Astrocyte (in vitro differentiated cells and primary cell): ENCODE data around the gene SLC22A6. TPM values are rescaled to one million over a fixed set of nuclear protein-coding genes. Genes with fewer than 3 reads are reported as not detected.

Experiments
- DNase-seq: peaks from one replicate; pipeline ENCODE4 v3.0.0-alpha.2; 2010; ENCODE audit warnings: low read depth
- FAIRE-seq: peaks from 2 replicates; lab custom pipeline; 2011; peaks lifted over from hg19 to GRCh38; lab: Jason Lieb, UNC
- H2AFZ ChIP-seq: 2 replicates; pipeline ENCODE4 v1.6.0; 2012; ENCODE audit warnings: low read depth, low read length, inconsistent platforms
- H3K27ac ChIP-seq: 2 replicates; pipeline ENCODE4 v1.5.1; 2011; ENCODE audit warnings: low read depth, low read length, inconsistent platforms
- H3K27me3 ChIP-seq: 2 replicates; pipeline ENCODE4 v1.6.0; 2011; ENCODE audit warnings: low read length, inconsistent platforms; ENCODE audit not compliant: insufficient read depth
- H3K36me3 ChIP-seq: 2 replicates; pipeline ENCODE4 v1.5.1; 2011; ENCODE audit warnings: low read length, inconsistent platforms; ENCODE audit not compliant: insufficient read depth
- H3K4me1 ChIP-seq: 2 replicates; pipeline ENCODE4 v1.5.1; 2011; ENCODE audit warnings: low read length, inconsistent platforms; ENCODE audit not compliant: insufficient read depth
- H3K4me2 ChIP-seq: 2 replicates; pipeline ENCODE4 v1.6.0; 2012; ENCODE audit warnings: low read length, inconsistent platforms
- H3K4me3 ChIP-seq: 2 replicates; pipeline ENCODE4 v1.5.1; 2011; ENCODE audit warnings: low read depth, mild to moderate bottlenecking, low read length, inconsistent platforms; ENCODE audit not compliant: insufficient read depth
- H3K79me2 ChIP-seq: 2 replicates; pipeline ENCODE4 v1.6.0; 2012; ENCODE audit warnings: mild to moderate bottlenecking, low read length, inconsistent platforms; ENCODE audit not compliant: insufficient read depth
- H3K9ac ChIP-seq: 2 replicates; pipeline ENCODE4 v1.6.0; 2012; ENCODE audit warnings: mild to moderate bottlenecking, low read length, inconsistent platforms
- H3K9me3 ChIP-seq: 2 replicates; pipeline ENCODE4 v1.5.1; 2012; ENCODE audit warnings: low read depth, mild to moderate bottlenecking, low read length, inconsistent platforms; ENCODE audit not compliant: insufficient read depth
- H4K20me1 ChIP-seq: 2 replicates; pipeline ENCODE4 v1.6.0; 2012; ENCODE audit warnings: low read length, inconsistent platforms; ENCODE audit not compliant: insufficient read depth
- H3K27ac Mint-ChIP-seq: one replicate; pipeline ENCODE4 v1.8.0; 2021; ENCODE audit warnings: mild to moderate bottlenecking, mixed read lengths; ENCODE audit not compliant: unreplicated experiment
- H3K27me3 Mint-ChIP-seq: one replicate; pipeline ENCODE4 v1.8.0; 2021; ENCODE audit warnings: low read depth, mixed read lengths; ENCODE audit not compliant: unreplicated experiment
- H3K36me3 Mint-ChIP-seq: one replicate; pipeline ENCODE4 v1.8.0; 2021; ENCODE audit warnings: low read depth, mixed read lengths; ENCODE audit not compliant: unreplicated experiment
- H3K4me1 Mint-ChIP-seq: one replicate; pipeline ENCODE4 v1.8.0; 2021; ENCODE audit warnings: low read depth, mixed read lengths; ENCODE audit not compliant: unreplicated experiment
- H3K4me3 Mint-ChIP-seq: one replicate; pipeline ENCODE4 v1.8.0; 2021; ENCODE audit warnings: mild to moderate bottlenecking, moderate library complexity, mixed read lengths; ENCODE audit not compliant: unreplicated experiment
- H3K9me3 Mint-ChIP-seq: one replicate; pipeline ENCODE4 v1.8.0; 2021; ENCODE audit warnings: mild to moderate bottlenecking, mixed read lengths; ENCODE audit not compliant: unreplicated experiment
- EZH2 ChIP-seq: IDR thresholded peaks from 2 replicates; pipeline ENCODE4 v1.6.1; 2012; ENCODE audit warnings: mild to moderate bottlenecking, low read length, inconsistent platforms; ENCODE audit not compliant: insufficient read depth
- total RNA-seq: library from RNA; stranded (reverse); gene quantifications from 2 replicates; pipeline ENCODE4 v1.2.1, GENCODE V29; 2021
- TF ChIP-seq, protein P1 (sequence below): IDR thresholded peaks from 2 replicates; pipeline ENCODE4 v1.5.1; 2011; ENCODE audit warnings: low read depth, mild to moderate bottlenecking, inconsistent platforms, low read length, moderate library complexity; ENCODE audit not compliant: insufficient read depth

SLC22A6 gene
- total RNA-seq, 1 donor from 2014 or later, result not detected

DNA sequence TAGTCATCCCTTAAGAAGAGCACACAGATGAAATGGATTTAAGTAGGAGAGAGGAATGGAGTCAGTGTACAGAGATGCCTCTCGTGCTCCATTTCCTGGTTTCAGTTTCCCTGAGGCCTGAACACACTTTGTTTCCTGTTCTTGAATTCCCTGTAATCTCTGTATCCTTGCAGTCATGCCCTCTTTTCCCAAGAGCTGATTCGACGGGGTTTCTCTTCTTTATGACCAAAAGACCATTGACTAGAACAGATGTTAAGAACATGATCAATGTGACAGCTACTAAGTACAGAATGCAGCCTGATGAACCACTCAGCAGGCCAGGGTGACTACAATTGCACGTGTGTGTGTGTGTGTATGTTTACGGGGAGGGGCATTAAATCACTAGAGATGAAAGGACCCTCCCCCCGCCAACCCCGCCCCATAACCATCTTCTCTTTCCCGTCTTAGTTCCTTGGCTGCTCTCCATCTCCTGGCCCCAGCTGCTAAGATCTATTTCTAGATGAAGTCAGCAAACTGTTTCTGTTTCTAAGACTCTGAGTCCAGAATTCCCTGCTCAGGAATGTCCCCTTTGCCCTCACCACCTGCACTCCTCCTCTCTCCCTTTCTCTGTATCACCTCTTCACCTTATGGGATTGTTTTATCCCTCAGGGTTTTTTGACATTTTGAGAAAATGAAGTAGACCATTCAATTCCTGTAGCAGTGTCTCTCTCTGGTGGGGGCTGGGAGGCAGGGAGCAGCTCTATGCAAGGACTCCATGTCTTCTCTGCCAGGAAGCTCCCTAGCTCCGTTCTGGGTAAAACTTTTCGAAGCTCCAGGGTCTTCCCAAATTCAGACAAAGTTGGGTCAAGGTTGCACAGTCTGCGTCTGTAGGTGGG lies 26.0 kb downstream of the SLC22A6 start:
- Histone ChIP-seq H3K4me3 (no peak overlapping the region), H3K9me3 (no peaks in the 10 kb centered on the region), H3K27me3 (no peaks in the 10 kb centered on the region), H3K9ac (no peak overlapping the region), H3K4me1 (no peaks in the 10 kb centered on the region), H2AFZ (no peak overlapping the region), H3K36me3 (no peaks in the 10 kb centered on the region), H3K4me2 (no peak overlapping the region), H3K27ac (no peak overlapping the region), H4K20me1 (no peaks in the 10 kb centered on the region), H3K79me2 (no peaks in the 10 kb centered on the region)
- no peak overlapping the region for H3K4me3 Mint-ChIP-seq
- FAIRE-seq, result no peak
- TF ChIP-seq, protein P1, sequence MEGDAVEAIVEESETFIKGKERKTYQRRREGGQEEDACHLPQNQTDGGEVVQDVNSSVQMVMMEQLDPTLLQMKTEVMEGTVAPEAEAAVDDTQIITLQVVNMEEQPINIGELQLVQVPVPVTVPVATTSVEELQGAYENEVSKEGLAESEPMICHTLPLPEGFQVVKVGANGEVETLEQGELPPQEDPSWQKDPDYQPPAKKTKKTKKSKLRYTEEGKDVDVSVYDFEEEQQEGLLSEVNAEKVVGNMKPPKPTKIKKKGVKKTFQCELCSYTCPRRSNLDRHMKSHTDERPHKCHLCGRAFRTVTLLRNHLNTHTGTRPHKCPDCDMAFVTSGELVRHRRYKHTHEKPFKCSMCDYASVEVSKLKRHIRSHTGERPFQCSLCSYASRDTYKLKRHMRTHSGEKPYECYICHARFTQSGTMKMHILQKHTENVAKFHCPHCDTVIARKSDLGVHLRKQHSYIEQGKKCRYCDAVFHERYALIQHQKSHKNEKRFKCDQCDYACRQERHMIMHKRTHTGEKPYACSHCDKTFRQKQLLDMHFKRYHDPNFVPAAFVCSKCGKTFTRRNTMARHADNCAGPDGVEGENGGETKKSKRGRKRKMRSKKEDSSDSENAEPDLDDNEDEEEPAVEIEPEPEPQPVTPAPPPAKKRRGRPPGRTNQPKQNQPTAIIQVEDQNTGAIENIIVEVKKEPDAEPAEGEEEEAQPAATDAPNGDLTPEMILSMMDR, result no peak
- TF ChIP-seq EZH2, result no peak
- no peak for DNase-seq
- H3K36me3 Mint-ChIP-seq, result no peaks in the 10 kb centered on the region
- peak overlapping the region; percentile 11 for H3K27ac Mint-ChIP-seq
- peaks cover 2% of the 10 kb centered on the region for H3K27me3 Mint-ChIP-seq
- H3K4me1 Mint-ChIP-seq, result peaks cover 12% of the 10 kb centered on the region
- peaks cover 3% of the 10 kb centered on the region for H3K9me3 Mint-ChIP-seq

DNA sequence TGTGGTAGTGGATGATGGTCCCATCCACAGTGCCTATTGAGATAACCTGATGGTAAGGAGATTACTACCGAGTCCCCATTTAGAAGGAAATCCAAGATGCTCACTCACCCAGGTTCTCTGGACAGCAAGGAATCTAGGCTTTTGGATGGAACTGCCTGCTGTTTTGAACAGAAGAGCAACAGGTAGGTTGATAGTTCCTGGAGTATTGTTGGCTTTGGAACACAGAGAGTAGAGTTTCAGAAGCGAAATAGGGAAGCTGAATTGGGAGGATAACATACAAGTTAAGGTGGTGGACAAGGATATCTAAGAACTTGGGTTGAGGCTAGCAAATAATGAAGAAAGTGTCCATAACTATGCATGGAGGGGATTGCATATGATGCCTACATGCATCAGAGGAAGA lies 27.6 kb downstream of the SLC22A6 start:
- H3K79me2 ChIP-seq, result no peaks in the 10 kb centered on the region
- H3K36me3 ChIP-seq, result no peaks in the 10 kb centered on the region
- no peak overlapping the region for H3K9ac ChIP-seq
- TF ChIP-seq, protein P1, result no peak
- no peak for TF ChIP-seq EZH2
- no peak overlapping the region for H3K4me3 ChIP-seq
- H3K4me1 Mint-ChIP-seq, result peaks cover 12% of the 10 kb centered on the region
- H2AFZ ChIP-seq, result no peak overlapping the region
- H3K27me3 ChIP-seq, result no peaks in the 10 kb centered on the region
- FAIRE-seq (no peak), DNase-seq (no peak)
- H3K9me3 ChIP-seq, result no peaks in the 10 kb centered on the region
- no peaks in the 10 kb centered on the region for H3K27me3 Mint-ChIP-seq
- H3K4me2 ChIP-seq, result no peak overlapping the region
- no peaks in the 10 kb centered on the region for H3K36me3 Mint-ChIP-seq
- no peak overlapping the region for H3K27ac ChIP-seq
- H3K9me3 Mint-ChIP-seq, result peaks cover 3% of the 10 kb centered on the region
- H4K20me1 ChIP-seq, result no peaks in the 10 kb centered on the region
- no peaks in the 10 kb centered on the region for H3K4me1 ChIP-seq
- no peak overlapping the region for H3K27ac Mint-ChIP-seq
- H3K4me3 Mint-ChIP-seq, result no peak overlapping the region

DNA sequence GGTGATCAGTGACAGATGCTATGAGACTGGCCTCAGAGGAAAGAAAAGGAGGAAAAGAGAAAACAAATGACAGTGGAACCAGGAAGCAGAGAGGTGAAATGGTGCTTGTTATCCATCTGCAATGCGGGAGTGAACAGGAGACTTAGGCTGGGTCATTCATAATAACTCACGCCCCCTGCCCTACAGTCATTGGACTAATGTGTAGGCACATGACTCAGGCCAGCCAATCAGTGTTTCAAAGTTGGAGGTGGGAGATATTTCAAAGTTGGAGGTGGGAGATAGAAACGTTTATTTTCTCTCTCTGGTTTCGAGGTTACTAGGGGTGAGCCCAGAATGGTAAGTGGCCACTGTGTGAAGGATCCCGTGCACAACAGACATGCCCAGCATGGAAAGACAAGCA lies 30.3 kb downstream of the SLC22A6 start:
- Histone ChIP-seq H3K79me2 (no peaks in the 10 kb centered on the region), H2AFZ (no peak overlapping the region), H3K9me3 (no peaks in the 10 kb centered on the region), H3K4me1 (no peaks in the 10 kb centered on the region), H3K9ac (no peak overlapping the region), H3K4me3 (no peak overlapping the region), H3K27ac (no peak overlapping the region), H3K27me3 (no peaks in the 10 kb centered on the region), H4K20me1 (no peaks in the 10 kb centered on the region), H3K36me3 (no peaks in the 10 kb centered on the region), H3K4me2 (no peak overlapping the region)
- FAIRE-seq, result no peak
- Mint-ChIP-seq H3K36me3 (no peaks in the 10 kb centered on the region), H3K4me3 (no peak overlapping the region), H3K9me3 (peaks cover 3% of the 10 kb centered on the region), H3K4me1 (peaks cover 12% of the 10 kb centered on the region), H3K27ac (no peak overlapping the region), H3K27me3 (peaks cover 2% of the 10 kb centered on the region)
- DNase-seq, result no peak
- no peak for TF ChIP-seq EZH2
